Muscle of arm (tissue), 12 donors: ENCODE results near the gene HS3ST3A1. TPM values are rescaled to one million over a fixed set of nuclear protein-coding genes. Genes with fewer than 3 reads are reported as not detected.

ENCODE experiments used
- DNase-seq: peaks from one replicate; pipeline ENCODE4 v3.0.0-alpha.2; 2013
- polyA plus RNA-seq, 12 donors: library from polyadenylated mRNA; unstranded; fragments of 120-200 nt; gene quantifications; one replicate each; pipeline ENCODE4 v1.2.1, GENCODE V29; 2013; ENCODE audit not compliant: insufficient read length in 12 of 12

HS3ST3A1 gene
- polyA plus RNA-seq, 12 donors = 0.32 to 3.9 (median 1.6) TPM; not detected in 2

DNA sequence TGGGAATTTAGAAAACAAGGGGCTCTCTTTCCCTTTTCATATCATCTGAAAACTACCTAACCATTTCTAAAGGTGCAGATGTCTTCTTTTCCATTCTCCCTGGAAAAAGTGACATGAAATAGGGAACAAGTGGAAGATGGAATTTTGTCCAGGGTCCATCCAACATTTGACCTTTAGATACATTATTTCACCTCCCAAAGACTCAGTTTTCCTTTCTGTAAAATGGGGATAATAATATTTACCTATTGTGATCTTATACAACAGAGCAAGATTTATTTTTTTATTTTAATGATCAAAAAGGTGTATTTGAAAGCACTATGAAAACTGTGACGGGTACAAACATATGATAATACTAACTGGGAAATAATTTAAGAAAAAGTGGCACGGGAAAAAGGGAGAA is 106.3 kb downstream of the HS3ST3A1 start:
- DNase-seq = no peak

- DNase-seq = no peak
Measured at GRCh38 chr17:13492737-13493122, 109.0 kb downstream of the HS3ST3A1 start.

DNA sequence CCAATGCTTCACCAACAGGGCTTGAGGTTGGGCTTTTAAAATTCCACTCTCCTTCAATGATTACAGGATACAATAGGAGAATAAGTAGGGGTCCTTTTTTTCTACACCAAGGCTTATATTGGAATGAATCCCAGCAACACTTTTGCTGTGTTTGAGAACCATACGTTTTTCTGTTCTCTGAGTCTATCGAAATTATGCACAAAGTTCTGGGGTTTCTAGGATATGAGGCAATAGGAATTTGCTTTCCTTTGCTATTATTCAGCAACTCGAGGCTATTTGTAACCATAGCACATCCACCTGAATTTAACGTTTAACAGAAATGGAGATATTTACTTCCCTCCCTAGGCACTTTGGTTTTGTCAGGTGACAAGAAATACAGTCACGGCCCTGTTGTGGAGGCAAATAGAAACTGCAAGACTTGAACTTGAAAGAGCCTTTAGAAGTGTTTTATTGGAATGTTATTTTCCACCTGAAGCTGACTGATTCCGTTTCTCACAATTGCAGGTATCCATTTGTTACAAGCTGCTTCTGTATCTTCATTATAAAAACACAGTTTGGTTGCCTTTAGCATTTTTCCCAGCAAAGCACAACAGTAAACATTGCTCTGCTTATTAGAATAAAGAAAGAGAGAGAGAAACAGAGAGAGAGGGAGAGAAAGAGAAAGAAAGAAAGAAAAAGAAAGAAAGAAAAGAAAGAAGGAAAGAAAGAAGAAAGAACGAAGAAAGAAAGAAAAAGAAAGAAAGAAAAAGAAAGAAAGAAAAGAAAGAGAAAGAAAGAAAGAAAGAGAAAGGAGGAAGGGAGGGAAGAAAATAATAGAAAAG is 109.6 kb downstream of the HS3ST3A1 start:
- no peak for DNase-seq

DNA sequence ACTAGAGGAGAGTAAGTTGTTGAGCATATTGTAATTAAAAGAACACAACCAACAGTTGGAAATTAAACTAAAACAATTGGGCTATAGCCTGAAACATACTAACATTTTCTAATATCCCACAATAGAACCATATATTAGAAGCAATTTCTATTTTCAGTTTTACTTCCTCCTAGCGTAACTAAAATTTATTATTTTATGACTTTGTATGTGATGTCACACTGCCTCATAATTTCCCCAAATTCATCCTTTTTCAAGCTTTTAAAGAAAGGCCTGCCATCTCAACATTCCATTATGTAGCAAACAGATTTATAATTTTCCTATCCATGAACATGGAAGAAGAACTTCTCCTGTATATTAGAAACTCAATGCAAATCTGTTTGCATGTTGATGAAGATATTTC is 110.2 kb downstream of the HS3ST3A1 start:
- no peak for DNase-seq

GRCh38 chr17:13490906-13491482 is 110.7 kb downstream of the HS3ST3A1 start:
- no peak for DNase-seq

GRCh38 chr17:13490427-13490826 is 111.3 kb downstream of the HS3ST3A1 start:
- no peak for DNase-seq

DNA sequence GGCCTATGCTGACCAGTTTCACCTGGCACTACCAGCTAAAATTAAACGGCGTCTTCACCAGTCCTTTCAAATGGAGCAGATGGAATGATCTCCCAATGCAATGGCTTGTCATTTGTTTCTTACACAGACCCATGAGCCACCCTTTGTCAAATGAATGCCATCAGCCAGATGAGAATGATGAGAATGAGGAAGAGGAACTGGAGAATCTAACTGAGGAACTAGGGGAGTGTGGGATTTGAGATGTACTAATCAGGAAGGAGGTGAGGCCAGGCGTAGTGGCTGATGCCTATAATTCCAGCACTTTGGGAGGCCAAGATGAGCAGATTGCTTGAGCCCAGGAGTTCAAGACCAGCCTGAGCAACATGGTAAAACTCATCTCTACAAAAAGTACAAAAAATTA is 116.4 kb downstream of the HS3ST3A1 start:
- no peak for DNase-seq

DNA sequence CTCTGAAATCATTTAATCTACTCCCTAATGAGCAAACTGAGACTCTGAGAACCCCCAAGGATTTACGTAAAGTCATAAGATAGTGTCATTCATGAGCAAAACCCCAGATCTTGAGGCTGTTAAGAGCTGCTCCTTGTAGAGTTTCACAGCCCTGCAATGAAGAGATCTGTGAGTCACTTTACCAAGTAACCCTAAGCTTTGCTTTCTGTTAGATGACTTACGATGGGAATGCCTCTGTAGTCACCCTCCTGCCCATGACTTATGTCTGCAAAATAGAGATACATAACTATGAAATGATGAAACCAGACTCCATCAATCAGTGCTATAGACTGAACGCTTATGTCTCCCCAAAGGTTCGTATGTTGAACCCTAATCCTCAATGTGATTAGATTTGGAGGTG is 117.7 kb downstream of the HS3ST3A1 start:
- no peak for DNase-seq

- no peak for DNase-seq
Measured at GRCh38 chr17:13480877-13481276, 120.9 kb downstream of the HS3ST3A1 start.

GRCh38 chr17:13478326-13478830 is 123.4 kb downstream of the HS3ST3A1 start:
- no peak for DNase-seq

DNA sequence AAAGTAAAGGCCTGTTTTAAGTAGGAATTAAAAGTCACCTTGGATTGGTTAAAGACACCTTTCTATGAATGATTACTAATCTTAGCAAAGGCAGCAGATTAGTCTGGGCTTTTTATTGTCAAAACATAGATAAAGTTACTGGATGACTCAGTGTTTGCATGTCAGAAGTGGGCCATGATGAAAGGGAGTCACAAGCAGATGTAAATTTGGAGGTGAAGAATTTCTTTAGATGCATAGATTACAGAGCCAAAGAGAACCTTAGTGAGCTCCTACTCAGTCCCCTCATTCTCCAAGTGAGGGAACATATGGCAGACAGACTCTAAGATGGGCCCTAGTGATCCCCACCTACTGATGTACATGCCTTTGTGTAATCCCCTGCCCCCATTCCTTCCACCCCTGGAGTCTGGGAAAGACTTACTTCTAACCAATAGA is 124.5 kb downstream of the HS3ST3A1 start:
- no peak for DNase-seq

DNA sequence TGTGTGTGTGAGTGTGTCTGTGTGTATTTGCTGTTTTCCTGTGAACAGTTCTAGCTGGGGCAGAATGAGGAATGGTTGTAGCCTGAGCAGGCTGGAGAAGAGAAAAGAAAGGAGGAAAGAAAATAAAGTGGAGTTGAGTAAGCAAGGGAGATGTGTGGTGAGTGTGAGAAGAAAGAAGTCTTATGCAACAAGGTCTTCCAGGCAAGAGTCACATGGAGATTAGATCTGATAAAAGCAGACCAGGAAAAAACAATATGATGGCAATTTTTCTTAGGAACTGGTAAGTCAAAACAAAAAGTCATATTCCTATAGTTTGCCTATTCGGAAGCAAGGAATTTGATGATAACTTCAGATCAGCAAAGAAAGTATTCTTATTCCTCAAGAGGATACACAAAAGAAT is 125.0 kb downstream of the HS3ST3A1 start:
- DNase-seq = no peak

GRCh38 chr17:13475574-13476223 is 126.0 kb downstream of the HS3ST3A1 start:
- DNase-seq = no peak

GRCh38 chr17:13474073-13474800 is 127.5 kb downstream of the HS3ST3A1 start:
- no peak for DNase-seq

GRCh38 chr17:13465678-13466077 is 136.1 kb downstream of the HS3ST3A1 start:
- DNase-seq = no peak

DNA sequence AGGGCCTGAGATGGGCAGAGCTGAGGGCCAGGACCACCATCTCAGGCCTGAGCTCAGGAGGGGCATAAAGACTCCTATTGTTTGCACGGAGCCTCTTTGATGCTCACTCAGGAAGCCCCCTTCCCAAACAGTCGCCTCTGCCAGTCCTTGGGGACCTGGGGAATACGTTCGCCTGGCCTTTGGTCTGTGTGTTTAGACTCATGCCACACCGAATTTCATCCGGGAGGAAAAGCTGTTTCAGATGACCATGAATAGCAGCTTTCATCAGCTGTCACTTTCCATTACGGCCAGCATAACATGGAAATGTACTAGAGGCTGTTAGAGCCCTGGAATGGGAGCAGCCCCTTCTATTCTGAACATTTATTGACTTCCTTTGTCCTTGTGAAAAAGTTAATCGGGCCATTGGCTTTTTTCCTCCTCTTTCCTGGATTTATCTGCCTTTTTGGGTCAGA is 139.0 kb downstream of the HS3ST3A1 start:
- DNase-seq = no peak

- DNase-seq = no peak
Measured at GRCh38 chr17:13462146-13462545, 139.6 kb downstream of the HS3ST3A1 start.

- DNase-seq = peak; percentile 61
Measured at GRCh38 chr17:13460261-13461000, 141.3 kb downstream of the HS3ST3A1 start.

GRCh38 chr17:13457783-13458182 is 143.9 kb downstream of the HS3ST3A1 start:
- DNase-seq = no peak
